Right lobe of liver (tissue), 4 donors: Measurements from ENCODE around the gene GLRX5.

Experiments
- CTCF ChIP-seq, 4 donors: fragments of 200-600 bp in 3 of 4; fragments of 450-650 bp in 1 of 4; IDR thresholded peaks; one replicate each; pipeline versions ENCODE4 v1.5.1 to v1.8.0; 2016 to 2022; ENCODE audit warnings: antibody characterized with exemption in 4 of 4, mild to moderate bottlenecking in 2 of 4
- POLR2A ChIP-seq: fragments of 450-650 bp; IDR thresholded peaks from one replicate; pipeline ENCODE4 v1.6.1; 2017; ENCODE audit warnings: antibody characterized with exemption, mild to moderate bottlenecking
- donor health status: DM: no; HTN: no; CAD: no.
- donor health status: DM: no; HTN: no; CAD: no.
- donor health status: DM: no; HTN: yes; CAD: no.

GRCh38 chr14:95496111-95496681 lies 38.7 kb upstream of the GLRX5 start:
- TF ChIP-seq CTCF (IDR thresholded peaks at IDR 0.05) (no peak), POLR2A (no peak)
